ENCODE data around the gene UBAP1L. TPM values are rescaled to one million over a fixed set of nuclear protein-coding genes. Genes with fewer than 3 reads are reported as not detected.

The UBAP1L gene
- total RNA-seq, 1 donor from 2014 or later = 1.2 TPM

- no peaks in the 10 kb centered on the region for H3K36me3 ChIP-seq (ENCODE audit: control insufficient read depth, insufficient read depth, low read length)
- no peak for DNase-seq (ENCODE audit: low read depth)
- TF ChIP-seq, protein P1, sequence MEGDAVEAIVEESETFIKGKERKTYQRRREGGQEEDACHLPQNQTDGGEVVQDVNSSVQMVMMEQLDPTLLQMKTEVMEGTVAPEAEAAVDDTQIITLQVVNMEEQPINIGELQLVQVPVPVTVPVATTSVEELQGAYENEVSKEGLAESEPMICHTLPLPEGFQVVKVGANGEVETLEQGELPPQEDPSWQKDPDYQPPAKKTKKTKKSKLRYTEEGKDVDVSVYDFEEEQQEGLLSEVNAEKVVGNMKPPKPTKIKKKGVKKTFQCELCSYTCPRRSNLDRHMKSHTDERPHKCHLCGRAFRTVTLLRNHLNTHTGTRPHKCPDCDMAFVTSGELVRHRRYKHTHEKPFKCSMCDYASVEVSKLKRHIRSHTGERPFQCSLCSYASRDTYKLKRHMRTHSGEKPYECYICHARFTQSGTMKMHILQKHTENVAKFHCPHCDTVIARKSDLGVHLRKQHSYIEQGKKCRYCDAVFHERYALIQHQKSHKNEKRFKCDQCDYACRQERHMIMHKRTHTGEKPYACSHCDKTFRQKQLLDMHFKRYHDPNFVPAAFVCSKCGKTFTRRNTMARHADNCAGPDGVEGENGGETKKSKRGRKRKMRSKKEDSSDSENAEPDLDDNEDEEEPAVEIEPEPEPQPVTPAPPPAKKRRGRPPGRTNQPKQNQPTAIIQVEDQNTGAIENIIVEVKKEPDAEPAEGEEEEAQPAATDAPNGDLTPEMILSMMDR (IDR thresholded peaks at IDR 0.05; ENCODE audit: insufficient read depth, low read length, poor library complexity, severe bottlenecking) = no peak
- no peak overlapping the region for H3K4me3 ChIP-seq (ENCODE audit: low read depth, low read length)
- H3K27me3 ChIP-seq (ENCODE audit: control insufficient read depth, insufficient read depth, low read length) = peaks cover 15% of the 10 kb centered on the region
Measured at GRCh38 chr15:65071381-65071811, 43.6 kb downstream of the UBAP1L start.

- no peak for DNase-seq (ENCODE audit: low read depth)
- TF ChIP-seq, protein P1 (IDR thresholded peaks at IDR 0.05; ENCODE audit: insufficient read depth, low read length, poor library complexity, severe bottlenecking) = no peak
- H3K4me3 ChIP-seq (ENCODE audit: low read depth, low read length) = no peak overlapping the region
- peaks cover 26% of the 10 kb centered on the region for H3K27me3 ChIP-seq (ENCODE audit: control insufficient read depth, insufficient read depth, low read length)
- H3K36me3 ChIP-seq (ENCODE audit: control insufficient read depth, insufficient read depth, low read length) = no peaks in the 10 kb centered on the region
Measured at GRCh38 chr15:65069779-65070546, 45.0 kb downstream of the UBAP1L start.

GRCh38 chr15:65069179-65069578 lies 45.8 kb downstream of the UBAP1L start:
- H3K4me3 ChIP-seq (ENCODE audit: low read depth, low read length) = no peak overlapping the region
- no peak for DNase-seq (ENCODE audit: low read depth)
- no peaks in the 10 kb centered on the region for H3K36me3 ChIP-seq (ENCODE audit: control insufficient read depth, insufficient read depth, low read length)
- H3K27me3 ChIP-seq (ENCODE audit: control insufficient read depth, insufficient read depth, low read length) = peaks cover 27% of the 10 kb centered on the region
- TF ChIP-seq, protein P1 (IDR thresholded peaks at IDR 0.05; ENCODE audit: insufficient read depth, low read length, poor library complexity, severe bottlenecking) = no peak

DNA sequence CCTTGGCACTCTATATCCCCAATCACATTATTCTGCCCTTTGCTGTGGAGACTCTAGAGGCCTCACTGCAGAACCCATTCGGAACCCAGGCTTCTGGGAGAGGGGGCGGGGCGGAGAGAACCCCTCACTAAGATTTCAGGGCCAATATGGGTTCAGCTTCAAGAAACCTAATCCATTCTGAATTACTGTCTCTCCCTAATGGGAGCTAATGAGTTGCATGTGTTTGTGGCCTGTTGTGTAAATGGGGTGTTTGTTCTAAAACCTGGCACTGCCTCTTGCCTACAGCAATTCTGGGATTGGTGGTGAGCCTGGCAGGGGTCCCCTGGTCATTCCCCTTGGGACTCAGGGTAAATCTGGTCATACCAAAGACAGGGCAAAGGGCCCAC lies 46.6 kb downstream of the UBAP1L start:
- H3K36me3 ChIP-seq (ENCODE audit: control insufficient read depth, insufficient read depth, low read length) = no peaks in the 10 kb centered on the region
- no peak overlapping the region for H3K4me3 ChIP-seq (ENCODE audit: low read depth, low read length)
- peaks cover 31% of the 10 kb centered on the region for H3K27me3 ChIP-seq (ENCODE audit: control insufficient read depth, insufficient read depth, low read length)
- TF ChIP-seq, protein P1 (IDR thresholded peaks at IDR 0.05; ENCODE audit: insufficient read depth, low read length, poor library complexity, severe bottlenecking) = no peak
- no peak for DNase-seq (ENCODE audit: low read depth)

DNA sequence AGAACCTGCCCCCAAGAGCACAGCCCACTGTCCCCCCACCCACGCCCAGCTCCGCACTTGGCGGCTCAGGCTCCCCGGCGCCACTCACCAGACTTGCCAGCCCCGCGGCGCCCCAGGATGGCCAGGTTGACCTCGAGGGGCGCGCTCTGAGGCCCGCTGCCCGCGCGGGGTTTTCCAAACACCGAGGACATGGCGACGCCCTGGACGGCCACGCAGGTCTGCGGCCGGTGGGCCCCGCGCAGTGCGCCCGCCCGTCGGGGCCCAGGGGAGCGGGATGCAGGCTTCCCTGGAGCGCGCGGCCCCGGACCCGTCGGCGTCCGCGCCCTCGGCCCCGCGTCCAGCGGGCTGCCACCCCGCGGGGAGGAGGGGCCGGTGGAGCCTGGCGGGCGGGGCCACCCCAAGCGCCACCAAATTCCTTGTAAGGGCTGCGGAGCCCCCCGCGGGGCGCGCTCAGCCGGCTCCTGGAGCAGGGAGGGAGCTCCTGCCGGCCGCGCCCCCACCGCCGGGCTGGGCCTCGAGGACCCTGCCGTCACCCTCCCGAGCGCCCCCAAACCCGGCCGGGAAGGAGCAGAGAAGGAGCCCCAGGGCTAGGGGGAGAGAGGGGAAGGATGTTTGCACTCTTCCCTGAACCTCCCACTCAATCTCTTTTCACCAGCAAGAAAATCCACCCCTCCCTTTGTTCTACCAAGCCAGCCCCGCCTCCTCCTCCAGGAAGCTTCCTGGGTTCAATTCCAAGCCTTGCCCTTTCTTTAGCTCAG lies 47.2 kb downstream of the UBAP1L start, which contains the start of gene RASL12:
Gene RASL12 (minus strand): TSS at position 347 of the 758 bp plus-strand sequence. CDS start 156 bp downstream, at position 191.
- no peak for DNase-seq (ENCODE audit: low read depth)
- no peaks in the 10 kb centered on the region for H3K36me3 ChIP-seq (ENCODE audit: control insufficient read depth, insufficient read depth, low read length)
- H3K4me3 ChIP-seq (ENCODE audit: low read depth, low read length) = no peak within 1 kb of the TSS
- TF ChIP-seq, protein P1 (IDR thresholded peaks at IDR 0.05; ENCODE audit: insufficient read depth, low read length, poor library complexity, severe bottlenecking) = no peak
- peaks cover 33% of the 10 kb centered on the region for H3K27me3 ChIP-seq (ENCODE audit: control insufficient read depth, insufficient read depth, low read length)

All from kidney epithelial cell (primary cell).